Glomerular endothelial cell (primary cell): ENCODE results near the gene SF3B3. TPM values are rescaled to one million over a fixed set of nuclear protein-coding genes. Genes with fewer than 3 reads are reported as not detected.
"Not testable (repeated sequence)": the region's sequence is repeated elsewhere in the genome, so short reads cannot be mapped to it uniquely, and the experiment has no call there.

Source experiments
- DNase-seq: peaks from one replicate; pipeline ENCODE4 v3.0.0-alpha.2; 2011; ENCODE audit warnings: low read depth, low spot score; ENCODE audit errors: extremely low read depth
- total RNA-seq: library from RNA; depleted of rRNA; stranded (reverse); fragments of >200 nt; gene quantifications from 2 replicates; pipeline ENCODE4 v1.2.3, GENCODE V29; 2015

Gene SF3B3
- total RNA-seq, 1 donor from 2014 or later: 167 TPM

GRCh38 chr16:70510216-70510615 is 13.4 kb upstream of the SF3B3 start:
- no peak for DNase-seq

- DNase-seq: no peak
Measured at GRCh38 chr16:70511833-70512232, 11.8 kb upstream of the SF3B3 start.

GRCh38 chr16:70512456-70512855 is 11.2 kb upstream of the SF3B3 start:
- DNase-seq: no peak

GRCh38 chr16:70520612-70521297 is 2.9 kb upstream of the SF3B3 start:
- no peak for DNase-seq

- no peak for DNase-seq
Measured at GRCh38 chr16:70522216-70523075, 1.2 kb upstream of the SF3B3 start.

- DNase-seq: no peak
Measured at GRCh38 chr16:70523076-70523742, 407 bp upstream of the SF3B3 start, which contains the start of gene COG4. COG4 (minus strand) TSS chr16:70523554; CDS start chr16:70523543, 11 bp downstream.

- DNase-seq: not testable (repeated sequence)
Measured at GRCh38 chr16:70524399-70524825, 796 bp downstream of the SF3B3 start.

- DNase-seq: no peak
Measured at GRCh38 chr16:70526403-70526802, 2.8 kb downstream of the SF3B3 start.

GRCh38 chr16:70527315-70527996 is 3.8 kb downstream of the SF3B3 start:
- DNase-seq: no peak

GRCh38 chr16:70529051-70529777 is 5.6 kb downstream of the SF3B3 start:
- no peak for DNase-seq

GRCh38 chr16:70529954-70530353 is 6.3 kb downstream of the SF3B3 start:
- DNase-seq: not testable (repeated sequence)

- no peak for DNase-seq
Measured at GRCh38 chr16:70534971-70535370, 11.4 kb downstream of the SF3B3 start.

- no peak for DNase-seq
Measured at GRCh38 chr16:70540994-70541393, 17.4 kb downstream of the SF3B3 start.

- DNase-seq: no peak
Measured at GRCh38 chr16:70544548-70544947, 20.9 kb downstream of the SF3B3 start.

GRCh38 chr16:70548936-70549335 is 25.3 kb downstream of the SF3B3 start:
- DNase-seq: no peak

GRCh38 chr16:70550082-70550481 is 26.5 kb downstream of the SF3B3 start:
- DNase-seq: no peak

GRCh38 chr16:70551788-70552187 is 28.2 kb downstream of the SF3B3 start:
- no peak for DNase-seq

- DNase-seq: no peak
Measured at GRCh38 chr16:70552675-70553074, 29.1 kb downstream of the SF3B3 start.

- DNase-seq: no peak
Measured at GRCh38 chr16:70553645-70554044, 30.0 kb downstream of the SF3B3 start.

GRCh38 chr16:70556063-70556462 is 32.4 kb downstream of the SF3B3 start:
- no peak for DNase-seq
